ENCODE results near the gene GLS2. TPM values are rescaled to one million over a fixed set of nuclear protein-coding genes. Genes with fewer than 3 reads are reported as not detected.

The GLS2 gene
- total and polyA plus RNA-seq, 9 of the 15 experiments (the other 6 are each of a cell fraction or from before 2014, with no cell fraction given): 0.11 TPM; not detected in 8

DNA sequence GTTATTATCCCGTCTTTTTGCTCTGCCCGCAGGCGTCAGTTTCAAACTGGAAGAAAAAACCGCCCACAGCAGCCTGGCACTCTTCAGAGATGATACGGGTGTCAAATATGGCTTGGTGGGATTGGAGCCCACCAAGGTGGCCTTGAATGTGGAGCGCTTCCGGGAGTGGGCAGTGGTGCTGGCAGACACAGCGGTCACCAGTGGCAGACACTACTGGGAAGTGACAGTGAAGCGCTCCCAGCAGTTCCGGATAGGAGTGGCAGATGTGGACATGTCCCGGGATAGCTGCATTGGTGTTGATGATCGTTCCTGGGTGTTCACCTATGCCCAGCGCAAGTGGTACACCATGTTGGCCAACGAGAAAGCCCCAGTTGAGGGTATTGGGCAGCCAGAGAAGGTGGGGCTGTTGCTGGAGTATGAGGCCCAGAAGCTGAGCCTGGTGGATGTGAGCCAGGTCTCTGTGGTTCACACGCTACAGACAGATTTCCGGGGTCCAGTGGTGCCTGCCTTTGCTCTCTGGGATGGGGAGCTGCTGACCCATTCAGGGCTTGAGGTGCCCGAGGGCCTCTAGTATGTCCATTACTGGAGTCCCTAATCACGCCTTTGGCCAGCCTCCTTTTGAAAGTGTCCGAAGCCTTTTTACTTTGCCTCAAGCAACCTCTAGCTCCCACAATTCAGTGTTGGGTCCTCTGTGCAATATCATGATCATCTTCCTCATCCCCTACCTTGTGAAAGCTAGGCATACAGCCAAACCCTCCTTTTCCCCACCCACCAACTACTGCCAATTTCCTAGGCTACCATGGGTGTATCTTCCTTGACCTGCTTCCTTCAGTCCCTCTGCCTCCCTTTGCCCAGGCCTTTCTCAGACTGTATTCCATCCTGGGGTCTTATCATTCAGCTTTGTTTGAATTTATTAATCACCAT lies 18.7 kb downstream of the GLS2 start (continued):
- no peak for TF ChIP-seq ARHGAP35 (IDR thresholded peaks at IDR 0.05; ENCODE audit: partially characterized antibody)
- 0 out of 2 replicates have a peak, but pooled peaks have one; percentile 34 for TF ChIP-seq NFIC (IDR thresholded peaks at IDR 0.05)
- 0 out of 2 replicates have a peak, but pooled peaks have one; percentile 24 for TF ChIP-seq TAF7 (tag; IDR thresholded peaks at IDR 0.05)
- peak; percentile 63 for TF ChIP-seq RBFOX2 (IDR thresholded peaks at IDR 0.05; ENCODE audit: low read depth, low read length)
- peak; percentile 39 for TF ChIP-seq GABPA (tag; conservative IDR thresholded peaks at IDR 0.05; ENCODE audit: low read depth)
- TF ChIP-seq, protein P1, sequence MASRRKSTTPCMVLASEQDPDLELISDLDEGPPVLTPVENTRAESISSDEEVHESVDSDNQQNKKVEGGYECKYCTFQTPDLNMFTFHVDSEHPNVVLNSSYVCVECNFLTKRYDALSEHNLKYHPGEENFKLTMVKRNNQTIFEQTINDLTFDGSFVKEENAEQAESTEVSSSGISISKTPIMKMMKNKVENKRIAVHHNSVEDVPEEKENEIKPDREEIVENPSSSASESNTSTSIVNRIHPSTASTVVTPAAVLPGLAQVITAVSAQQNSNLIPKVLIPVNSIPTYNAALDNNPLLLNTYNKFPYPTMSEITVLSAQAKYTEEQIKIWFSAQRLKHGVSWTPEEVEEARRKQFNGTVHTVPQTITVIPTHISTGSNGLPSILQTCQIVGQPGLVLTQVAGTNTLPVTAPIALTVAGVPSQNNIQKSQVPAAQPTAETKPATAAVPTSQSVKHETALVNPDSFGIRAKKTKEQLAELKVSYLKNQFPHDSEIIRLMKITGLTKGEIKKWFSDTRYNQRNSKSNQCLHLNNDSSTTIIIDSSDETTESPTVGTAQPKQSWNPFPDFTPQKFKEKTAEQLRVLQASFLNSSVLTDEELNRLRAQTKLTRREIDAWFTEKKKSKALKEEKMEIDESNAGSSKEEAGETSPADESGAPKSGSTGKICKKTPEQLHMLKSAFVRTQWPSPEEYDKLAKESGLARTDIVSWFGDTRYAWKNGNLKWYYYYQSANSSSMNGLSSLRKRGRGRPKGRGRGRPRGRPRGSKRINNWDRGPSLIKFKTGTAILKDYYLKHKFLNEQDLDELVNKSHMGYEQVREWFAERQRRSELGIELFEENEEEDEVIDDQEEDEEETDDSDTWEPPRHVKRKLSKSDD (conservative IDR thresholded peaks at IDR 0.05; ENCODE audit: low read length): no peak
- TF ChIP-seq, protein P2, sequence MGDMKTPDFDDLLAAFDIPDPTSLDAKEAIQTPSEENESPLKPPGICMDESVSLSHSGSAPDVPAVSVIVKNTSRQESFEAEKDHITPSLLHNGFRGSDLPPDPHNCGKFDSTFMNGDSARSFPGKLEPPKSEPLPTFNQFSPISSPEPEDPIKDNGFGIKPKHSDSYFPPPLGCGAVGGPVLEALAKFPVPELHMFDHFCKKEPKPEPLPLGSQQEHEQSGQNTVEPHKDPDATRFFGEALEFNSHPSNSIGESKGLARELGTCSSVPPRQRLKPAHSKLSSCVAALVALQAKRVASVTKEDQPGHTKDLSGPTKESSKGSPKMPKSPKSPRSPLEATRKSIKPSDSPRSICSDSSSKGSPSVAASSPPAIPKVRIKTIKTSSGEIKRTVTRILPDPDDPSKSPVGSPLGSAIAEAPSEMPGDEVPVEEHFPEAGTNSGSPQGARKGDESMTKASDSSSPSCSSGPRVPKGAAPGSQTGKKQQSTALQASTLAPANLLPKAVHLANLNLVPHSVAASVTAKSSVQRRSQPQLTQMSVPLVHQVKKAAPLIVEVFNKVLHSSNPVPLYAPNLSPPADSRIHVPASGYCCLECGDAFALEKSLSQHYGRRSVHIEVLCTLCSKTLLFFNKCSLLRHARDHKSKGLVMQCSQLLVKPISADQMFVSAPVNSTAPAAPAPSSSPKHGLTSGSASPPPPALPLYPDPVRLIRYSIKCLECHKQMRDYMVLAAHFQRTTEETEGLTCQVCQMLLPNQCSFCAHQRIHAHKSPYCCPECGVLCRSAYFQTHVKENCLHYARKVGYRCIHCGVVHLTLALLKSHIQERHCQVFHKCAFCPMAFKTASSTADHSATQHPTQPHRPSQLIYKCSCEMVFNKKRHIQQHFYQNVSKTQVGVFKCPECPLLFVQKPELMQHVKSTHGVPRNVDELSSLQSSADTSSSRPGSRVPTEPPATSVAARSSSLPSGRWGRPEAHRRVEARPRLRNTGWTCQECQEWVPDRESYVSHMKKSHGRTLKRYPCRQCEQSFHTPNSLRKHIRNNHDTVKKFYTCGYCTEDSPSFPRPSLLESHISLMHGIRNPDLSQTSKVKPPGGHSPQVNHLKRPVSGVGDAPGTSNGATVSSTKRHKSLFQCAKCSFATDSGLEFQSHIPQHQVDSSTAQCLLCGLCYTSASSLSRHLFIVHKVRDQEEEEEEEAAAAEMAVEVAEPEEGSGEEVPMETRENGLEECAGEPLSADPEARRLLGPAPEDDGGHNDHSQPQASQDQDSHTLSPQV (IDR thresholded peaks at IDR 0.05): 0 out of 2 replicates have a peak, but pooled peaks have one; percentile 15
- TF ChIP-seq ETV5 (CRISPR knock-in tag; IDR thresholded peaks at IDR 0.05; ENCODE audit: low read depth): no peak
- TF ChIP-seq ELF1 (tag; IDR thresholded peaks at IDR 0.05): peak; percentile 70

All from K562 (cell line).